IMR-90 (cell line): ENCODE data around the gene NOXO1. TPM values are rescaled to one million over a fixed set of nuclear protein-coding genes. Genes with fewer than 3 reads are reported as not detected.
A peak's percentile ranks its signal among the peaks of the same experiment; 100 is the strongest.

ENCODE experiments used
- ATAC-seq: fragments of 200-7000 bp; cut with Tn5 transposase; 2 replicates; pipeline ENCODE4 v1.9.1; 2020; ENCODE audit warnings: low read depth, mild to moderate bottlenecking, moderate library complexity
- BruUV-seq: library from RNA; stranded (reverse); fragments of 400-500 nt; replicated peaks from 2 replicates; lab custom pipeline; 2021; lab: Mats Ljungman, UMichigan
- CTCF ChIA-PET: fragments of 300-600 bp; formaldehyde crosslinking; extraction: SDS; loops from one replicate; lab custom pipeline; 2021; ENCODE audit warnings: antibody characterized with exemption; lab: Yijun Ruan, JAX
- POLR2A ChIA-PET: fragments of 300-600 bp; sonication (Branson Sonifier 250); formaldehyde crosslinking; loops from one replicate; lab custom pipeline; 2022; ENCODE audit warnings: antibody characterized with exemption; ENCODE audit not compliant: unreplicated experiment; lab: Charles Lee
- DNase-seq: peaks from one replicate; pipeline ENCODE4 v3.0.0; 2013
- H2AFZ ChIP-seq: replicated peaks from 2 replicates; pipeline ENCODE3; 2013; ENCODE audit warnings: low read length, mild to moderate bottlenecking; ENCODE audit not compliant: poor library complexity
- H2AK5ac ChIP-seq: 2 replicates; pipeline ENCODE4 v1.6.1; 2013; ENCODE audit warnings: low read depth, low read length, inconsistent platforms
- H2AK9ac ChIP-seq: replicated peaks from 2 replicates; pipeline ENCODE3; 2013; ENCODE audit warnings: mild to moderate bottlenecking, low read depth, low read length, moderate library complexity; ENCODE audit not compliant: poor library complexity
- H2BK120ac ChIP-seq: 2 replicates; pipeline ENCODE4 v1.6.1; 2013; ENCODE audit warnings: low read depth, low read length, inconsistent platforms
- H2BK15ac ChIP-seq: 3 replicates; pipeline ENCODE4 v1.6.1; 2013; ENCODE audit warnings: low read depth, low read length, inconsistent platforms
- H2BK20ac ChIP-seq: 2 replicates; pipeline ENCODE4 v1.6.1; 2013; ENCODE audit warnings: low read depth, mild to moderate bottlenecking, inconsistent platforms, low read length, moderate library complexity
- H2BK5ac ChIP-seq: 2 replicates; pipeline ENCODE4 v1.6.1; 2013; ENCODE audit warnings: mild to moderate bottlenecking, low read depth, low read length, inconsistent platforms; ENCODE audit not compliant: poor library complexity, severe bottlenecking
- H3K14ac ChIP-seq: replicated peaks from 2 replicates; pipeline ENCODE4 v1.6.1; 2013; ENCODE audit warnings: low read depth, low read length, inconsistent platforms
- H3K18ac ChIP-seq: 2 replicates; pipeline ENCODE4 v1.6.1; 2013; ENCODE audit warnings: low read depth, low read length, control low read depth
- H3K23ac ChIP-seq: 2 replicates; pipeline ENCODE4 v1.6.1; 2013; ENCODE audit warnings: low read depth, low read length, inconsistent platforms
- H3K27ac ChIP-seq: 2 replicates; pipeline ENCODE4 v1.5.1; 2013; ENCODE audit warnings: mild to moderate bottlenecking, control low read depth, low read length; ENCODE audit not compliant: insufficient read depth
- H3K27me3 ChIP-seq: 2 replicates; pipeline ENCODE4 v1.6.1; 2013; ENCODE audit warnings: low read length; ENCODE audit not compliant: control insufficient read depth, insufficient read depth
- H3K36me3 ChIP-seq: 2 replicates; pipeline ENCODE4 v1.6.1; 2013; ENCODE audit warnings: low read length, mixed read lengths; ENCODE audit not compliant: control insufficient read depth, insufficient read depth
- H3K4ac ChIP-seq: 2 replicates; pipeline ENCODE4 v1.6.1; 2013; ENCODE audit warnings: low read depth, low read length, inconsistent platforms
- H3K4me1 ChIP-seq: 2 replicates; pipeline ENCODE4 v1.6.1; 2013; ENCODE audit warnings: low read length, mixed read lengths; ENCODE audit not compliant: control insufficient read depth, insufficient read depth
- H3K4me2 ChIP-seq: 2 replicates; pipeline ENCODE4 v1.6.1; 2013; ENCODE audit warnings: low read depth, mild to moderate bottlenecking, control low read depth, low read length, moderate library complexity
- H3K4me3 ChIP-seq: 2 replicates; pipeline ENCODE4 v1.5.1; 2013; ENCODE audit warnings: low read depth, mild to moderate bottlenecking, control low read depth, low read length, moderate library complexity; ENCODE audit not compliant: insufficient read depth
- H3K56ac ChIP-seq: 2 replicates; pipeline ENCODE4 v1.6.1; 2013; ENCODE audit warnings: low read length, inconsistent platforms; ENCODE audit not compliant: insufficient read depth; ENCODE audit errors: extremely low read depth
- H3K79me1 ChIP-seq, 2 experiments: 2 replicates each; pipeline ENCODE4 v1.6.1; 2013; ENCODE audit warnings: low read length in 2 of 2, inconsistent platforms in 1 of 2, low read depth in 1 of 2
- H3K9ac ChIP-seq: 2 replicates; pipeline ENCODE4 v1.6.1; 2013; ENCODE audit warnings: low read depth, low read length, control low read depth
- H3K9me1 ChIP-seq: 2 replicates; pipeline ENCODE4 v1.6.1; 2013; ENCODE audit warnings: low read length, inconsistent platforms; ENCODE audit not compliant: insufficient read depth
- H3K9me3 ChIP-seq: 2 replicates; pipeline ENCODE4 v1.6.1; 2013; ENCODE audit warnings: low read length; ENCODE audit not compliant: control insufficient read depth, insufficient read depth
- H4K20me1 ChIP-seq: 2 replicates; pipeline ENCODE4 v1.6.1; 2013; ENCODE audit warnings: low read length, inconsistent platforms; ENCODE audit not compliant: insufficient read depth
- H4K5ac ChIP-seq: 2 replicates; pipeline ENCODE4 v1.6.1; 2013; ENCODE audit warnings: mild to moderate bottlenecking, low read depth, low read length, control low read depth
- H4K8ac ChIP-seq, 2 experiments: 2 replicates each; pipeline ENCODE4 v1.6.1; 2013; ENCODE audit warnings: low read depth in 2 of 2, low read length in 2 of 2, control low read depth in 1 of 2, inconsistent platforms in 1 of 2
- H4K91ac ChIP-seq: 2 replicates; pipeline ENCODE4 v1.6.1; 2013; ENCODE audit warnings: low read depth, low read length, inconsistent platforms; ENCODE audit not compliant: insufficient read depth
- BHLHE40 ChIP-seq: fragments of 150-350 bp; IDR thresholded peaks from 2 replicates; pipeline ENCODE4 v1.6.1; 2016; ENCODE audit warnings: mild to moderate bottlenecking, low read depth, low read length
- CEBPB ChIP-seq: IDR thresholded peaks from 2 replicates; pipeline ENCODE4 v1.6.1; 2012; ENCODE audit warnings: low read depth, low read length, improper control_type of control experiment
- CHD1 ChIP-seq: IDR thresholded peaks from 2 replicates; pipeline ENCODE4 v1.6.1; 2012; ENCODE audit warnings: low read depth, low read length, improper control_type of control experiment
- FOS ChIP-seq: fragments of 150-350 bp; IDR thresholded peaks from 2 replicates; pipeline ENCODE4 v1.6.1; 2016; ENCODE audit warnings: low read depth, low read length
- MAFK ChIP-seq: IDR thresholded peaks from 2 replicates; pipeline ENCODE4 v1.6.1; 2012; ENCODE audit warnings: low read depth, low read length, improper control_type of control experiment
- MAZ ChIP-seq: IDR thresholded peaks from 2 replicates; pipeline ENCODE4 v1.6.1; 2012; ENCODE audit warnings: low read depth, mild to moderate bottlenecking, low read length, improper control_type of control experiment, moderate library complexity, borderline replicate concordance
- MXI1 ChIP-seq: IDR thresholded peaks from 2 replicates; pipeline ENCODE4 v1.6.1; 2012; ENCODE audit warnings: low read depth, mild to moderate bottlenecking, low read length, moderate library complexity, borderline replicate concordance
- POLR2A ChIP-seq: IDR thresholded peaks from 2 replicates; pipeline ENCODE4 v1.6.1; 2012; ENCODE audit warnings: mild to moderate bottlenecking, low read depth, low read length
- RAD21 ChIP-seq: IDR thresholded peaks from 2 replicates; pipeline ENCODE4 v1.6.1; 2012; ENCODE audit warnings: low read length, improper control_type of control experiment
- RCOR1 ChIP-seq: IDR thresholded peaks from 2 replicates; pipeline ENCODE4 v1.6.1; 2012; ENCODE audit warnings: mild to moderate bottlenecking, low read length, improper control_type of control experiment; ENCODE audit not compliant: insufficient replicate concordance
- RFX5 ChIP-seq: IDR thresholded peaks from 2 replicates; pipeline ENCODE4 v1.8.0; 2012; ENCODE audit warnings: low read depth, mild to moderate bottlenecking, low read length, moderate library complexity
- WGBS, 2 experiments: methylation state at CpG; one replicate each; pipeline versions ENCODE4 v1.1.5 to v1.1.7; 2013; ENCODE audit warnings: missing lambda C conversion rate in 2 of 2; ENCODE audit not compliant: insufficient read length in 1 of 2; ENCODE audit errors: extremely low coverage in 2 of 2; 5-methylcytosine and 5-hydroxymethylcytosine counted together
- dilution Hi-C: fragments of 300-500 bp; cut with HindIII; formaldehyde crosslinking; loops from one replicate; pipeline ENCODE4 v1.14.3; 2018; ENCODE audit warnings: low sequenced_read_pairs; ENCODE audit not compliant: unreplicated experiment
- in situ Hi-C: fragments of 300-500 bp; cut with MboI; formaldehyde crosslinking; loops from 3 replicates; pipeline ENCODE4 v1.14.3; 2019; ENCODE audit warnings: low sequenced_read_pairs, inconsistent platforms, mixed read lengths
- intact Hi-C: fragments of 100-400 bp; cut with micrococcal nuclease; formaldehyde crosslinking; loops from 2 replicates; pipeline ENCODE4 v1.10.0; 2022
- polyA plus RNA-seq, 3 experiments: library from polyadenylated mRNA; depleted of rRNA; stranded (reverse); fragments of >200 nt; gene quantifications; 2 replicates each; pipeline ENCODE4 v1.2.3, GENCODE V29; 2012; ENCODE audit warnings: low replicate concordance in 1 of 3
- total RNA-seq: library from RNA; depleted of rRNA; stranded (reverse); fragments of >200 nt; gene quantifications from 2 replicates; pipeline ENCODE4 v1.2.3, GENCODE V29; 2012
- TF ChIP-seq, protein P1 (sequence below): fragments of 150-350 bp; IDR thresholded peaks from 2 replicates; pipeline ENCODE4 v1.6.1; 2016; ENCODE audit warnings: low read depth, mild to moderate bottlenecking, low read length, moderate library complexity, borderline replicate concordance
- TF ChIP-seq, protein P2 (sequence below): conservative IDR thresholded peaks from 2 replicates; pipeline ENCODE4 v1.5.1; 2012; ENCODE audit warnings: mild to moderate bottlenecking, low read depth, low read length, improper control_type of control experiment
- TF ChIP-seq, protein P3 (sequence below): fragments of 150-350 bp; IDR thresholded peaks from 2 replicates; pipeline ENCODE4 v1.6.1; 2017; ENCODE audit warnings: mild to moderate bottlenecking, antibody characterized with exemption, low read length, low read depth

The NOXO1 gene
- total and polyA plus RNA-seq, 2 of the 4 experiments (the other 2 are of a cell fraction), result 0.56 TPM; not detected in 1

DNA sequence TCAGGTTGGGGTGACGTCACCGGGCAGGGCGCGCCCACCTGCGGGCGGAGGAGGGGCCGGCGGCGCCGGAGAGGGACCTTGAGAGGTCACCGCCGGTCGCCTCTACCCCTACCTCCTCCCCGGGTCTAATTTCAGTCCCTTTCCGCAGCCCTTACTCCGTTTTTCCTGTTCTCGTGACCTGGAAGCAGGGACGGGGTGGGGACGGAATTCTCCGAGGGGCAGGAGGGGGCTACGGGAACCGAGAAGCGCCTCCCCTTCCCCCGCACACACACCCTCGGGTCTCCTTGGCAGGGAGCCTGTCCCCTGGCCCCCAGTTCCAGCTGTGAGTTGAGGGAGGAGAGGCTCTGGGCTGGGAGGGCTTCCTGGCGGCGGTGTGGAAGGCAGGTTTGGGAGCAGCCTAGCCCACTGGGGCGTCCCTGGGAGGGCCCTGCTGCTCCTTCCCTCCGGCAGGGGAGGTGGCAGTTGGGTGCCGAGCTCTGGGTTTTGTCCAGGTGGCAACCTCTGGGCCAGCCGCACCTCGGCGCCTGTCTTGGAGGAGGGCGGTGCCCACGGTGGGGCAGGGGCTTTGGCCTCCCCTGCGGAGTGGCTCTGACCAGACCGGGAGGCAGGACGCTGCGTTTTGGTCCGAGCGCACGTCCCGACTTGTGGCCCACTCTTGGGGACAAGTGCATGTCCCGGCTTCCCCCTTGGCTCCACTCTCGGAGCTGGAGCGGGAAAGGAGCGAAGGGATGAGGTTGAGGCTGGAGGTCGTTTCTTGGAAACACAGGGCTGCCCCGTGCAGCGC, 9.3 kb upstream of the NOXO1 start:
- H3K36me3 ChIP-seq, result peaks cover 13% of the 10 kb centered on the region
- H3K79me1 ChIP-seq, result peaks cover 11 to 24% of the 10 kb centered on the region in 2 experiments; a peak in 3 of 4 replicates
- no peak overlapping the region for H4K8ac ChIP-seq
- H2BK20ac ChIP-seq, result no peak overlapping the region
- 21% methylated on average over 20 of the region's 50 CpGs; no CpG with 5 or more reads in 1 of the 2 experiments for whole genome bisulfite sequencing, 2 experiments
- no peak overlapping the region for H3K27ac ChIP-seq
- intact Hi-C loops (no loop called here), dilution Hi-C loops (no loop called here), in situ Hi-C loops (no loop called here)
- no peak overlapping the region for H4K91ac ChIP-seq
- peaks cover 13% of the 10 kb centered on the region for H3K4me1 ChIP-seq
- H3K23ac ChIP-seq, result no peak overlapping the region
- peak overlapping the region; percentile 45; the same call in 1 of the 2 replicates for H3K4me3 ChIP-seq
- no TSS peak for BruUV-seq
- POLR2A ChIA-PET, result no interaction called here
- no peak overlapping the region for H3K14ac ChIP-seq
- ATAC-seq, result no peak
- 0 out of 2 replicates have a peak overlapping the region, but pooled peaks have one; percentile 23 for H4K5ac ChIP-seq
- peak overlapping the region; percentile 89 for H3K4me2 ChIP-seq
- H2AK9ac ChIP-seq, result peak overlapping the region; percentile 70
- H3K9ac ChIP-seq, result no peak overlapping the region
- H3K56ac ChIP-seq, result no peak overlapping the region
- peak overlapping the region; percentile 84 for H2AFZ ChIP-seq
- H2BK120ac ChIP-seq, result no peak overlapping the region
- H3K4ac ChIP-seq, result peak overlapping the region; percentile 24; the same call in 1 of the 2 replicates
- H3K9me1 ChIP-seq, result peaks cover 19% of the 10 kb centered on the region
- H2AK5ac ChIP-seq, result peak overlapping the region; percentile 68
- peaks cover 2% of the 10 kb centered on the region; the same call in 1 of the 2 replicates for H3K9me3 ChIP-seq
- CTCF ChIA-PET, result interaction anchor here (1.1 kb wide), 1 partner anchor 13 kb away, joined by 3 read pairs; no protein-coding TSS in a partner anchor
- H3K18ac ChIP-seq, result no peak overlapping the region
- no peak overlapping the region for H2BK15ac ChIP-seq
- peaks cover 17% of the 10 kb centered on the region for H3K27me3 ChIP-seq
- no peak overlapping the region for H2BK5ac ChIP-seq
- DNase-seq, result no peak
- H4K20me1 ChIP-seq, result no peaks in the 10 kb centered on the region
- no peak for TF ChIP-seq POLR2A
- TF ChIP-seq, protein P1, sequence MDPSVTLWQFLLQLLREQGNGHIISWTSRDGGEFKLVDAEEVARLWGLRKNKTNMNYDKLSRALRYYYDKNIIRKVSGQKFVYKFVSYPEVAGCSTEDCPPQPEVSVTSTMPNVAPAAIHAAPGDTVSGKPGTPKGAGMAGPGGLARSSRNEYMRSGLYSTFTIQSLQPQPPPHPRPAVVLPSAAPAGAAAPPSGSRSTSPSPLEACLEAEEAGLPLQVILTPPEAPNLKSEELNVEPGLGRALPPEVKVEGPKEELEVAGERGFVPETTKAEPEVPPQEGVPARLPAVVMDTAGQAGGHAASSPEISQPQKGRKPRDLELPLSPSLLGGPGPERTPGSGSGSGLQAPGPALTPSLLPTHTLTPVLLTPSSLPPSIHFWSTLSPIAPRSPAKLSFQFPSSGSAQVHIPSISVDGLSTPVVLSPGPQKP, result no peak
- TF ChIP-seq CEBPB, result no peak
- TF ChIP-seq MAFK, result no peak
- no peak for TF ChIP-seq MXI1
- TF ChIP-seq, protein P2, sequence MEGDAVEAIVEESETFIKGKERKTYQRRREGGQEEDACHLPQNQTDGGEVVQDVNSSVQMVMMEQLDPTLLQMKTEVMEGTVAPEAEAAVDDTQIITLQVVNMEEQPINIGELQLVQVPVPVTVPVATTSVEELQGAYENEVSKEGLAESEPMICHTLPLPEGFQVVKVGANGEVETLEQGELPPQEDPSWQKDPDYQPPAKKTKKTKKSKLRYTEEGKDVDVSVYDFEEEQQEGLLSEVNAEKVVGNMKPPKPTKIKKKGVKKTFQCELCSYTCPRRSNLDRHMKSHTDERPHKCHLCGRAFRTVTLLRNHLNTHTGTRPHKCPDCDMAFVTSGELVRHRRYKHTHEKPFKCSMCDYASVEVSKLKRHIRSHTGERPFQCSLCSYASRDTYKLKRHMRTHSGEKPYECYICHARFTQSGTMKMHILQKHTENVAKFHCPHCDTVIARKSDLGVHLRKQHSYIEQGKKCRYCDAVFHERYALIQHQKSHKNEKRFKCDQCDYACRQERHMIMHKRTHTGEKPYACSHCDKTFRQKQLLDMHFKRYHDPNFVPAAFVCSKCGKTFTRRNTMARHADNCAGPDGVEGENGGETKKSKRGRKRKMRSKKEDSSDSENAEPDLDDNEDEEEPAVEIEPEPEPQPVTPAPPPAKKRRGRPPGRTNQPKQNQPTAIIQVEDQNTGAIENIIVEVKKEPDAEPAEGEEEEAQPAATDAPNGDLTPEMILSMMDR, result no peak
- TF ChIP-seq RCOR1, result no peak
- no peak for TF ChIP-seq BHLHE40
- no peak for TF ChIP-seq FOS
- TF ChIP-seq, protein P3, sequence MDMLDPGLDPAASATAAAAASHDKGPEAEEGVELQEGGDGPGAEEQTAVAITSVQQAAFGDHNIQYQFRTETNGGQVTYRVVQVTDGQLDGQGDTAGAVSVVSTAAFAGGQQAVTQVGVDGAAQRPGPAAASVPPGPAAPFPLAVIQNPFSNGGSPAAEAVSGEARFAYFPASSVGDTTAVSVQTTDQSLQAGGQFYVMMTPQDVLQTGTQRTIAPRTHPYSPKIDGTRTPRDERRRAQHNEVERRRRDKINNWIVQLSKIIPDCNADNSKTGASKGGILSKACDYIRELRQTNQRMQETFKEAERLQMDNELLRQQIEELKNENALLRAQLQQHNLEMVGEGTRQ, result no peak
- no peak for TF ChIP-seq RAD21
- no peak for TF ChIP-seq RFX5
- no peak for TF ChIP-seq CHD1
- no peak for TF ChIP-seq MAZ
